GM18870 (cell line): Measurements from ENCODE around the gene MYCT1.

Experiments
- ATAC-seq: cut with Tn5 transposase; IDR thresholded peaks from one replicate; pipeline ENCODE4 v1.9.1; 2021; ENCODE audit warnings: moderate library complexity; ENCODE audit not compliant: unreplicated experiment

The MYCT1 gene

DNA sequence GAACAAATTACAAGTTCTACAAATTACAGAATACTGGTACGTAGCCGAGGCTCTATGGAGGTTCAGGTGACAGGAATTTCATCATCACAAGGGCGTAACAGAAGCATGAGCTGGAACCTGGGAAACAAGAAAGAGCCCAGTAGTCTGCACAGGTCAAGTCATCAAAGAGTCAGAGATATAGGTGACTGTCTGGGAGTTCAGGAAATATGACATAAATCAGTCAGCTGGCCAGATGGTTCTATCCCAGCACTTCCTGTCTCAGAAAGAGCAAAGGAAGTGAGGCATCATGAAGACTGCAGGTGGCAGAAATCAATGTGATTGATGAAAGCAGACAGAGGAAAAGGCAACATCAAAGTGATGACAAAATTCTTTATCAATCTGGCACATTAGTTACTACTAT is 23.3 kb downstream of the MYCT1 start:
- no peak for ATAC-seq

DNA sequence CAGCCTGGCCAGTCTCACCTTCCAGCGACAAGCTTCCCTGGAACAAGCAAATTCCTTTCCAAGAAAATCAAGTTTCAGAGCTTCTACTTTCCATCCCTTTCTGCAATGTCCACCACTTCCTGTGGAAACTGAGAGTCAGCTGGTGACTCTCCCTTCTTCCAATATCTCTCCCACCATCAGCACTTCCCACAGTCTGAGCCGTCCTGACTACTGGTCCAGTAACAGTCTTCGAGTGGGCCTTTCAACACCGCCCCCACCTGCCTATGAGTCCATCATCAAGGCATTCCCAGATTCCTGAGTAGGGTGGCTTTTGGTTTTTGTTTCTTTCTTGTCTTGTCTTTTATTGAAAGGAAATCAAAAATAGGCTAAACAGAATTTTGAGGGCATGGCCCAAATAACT is 24.3 kb downstream of the MYCT1 start:
- no peak for ATAC-seq

DNA sequence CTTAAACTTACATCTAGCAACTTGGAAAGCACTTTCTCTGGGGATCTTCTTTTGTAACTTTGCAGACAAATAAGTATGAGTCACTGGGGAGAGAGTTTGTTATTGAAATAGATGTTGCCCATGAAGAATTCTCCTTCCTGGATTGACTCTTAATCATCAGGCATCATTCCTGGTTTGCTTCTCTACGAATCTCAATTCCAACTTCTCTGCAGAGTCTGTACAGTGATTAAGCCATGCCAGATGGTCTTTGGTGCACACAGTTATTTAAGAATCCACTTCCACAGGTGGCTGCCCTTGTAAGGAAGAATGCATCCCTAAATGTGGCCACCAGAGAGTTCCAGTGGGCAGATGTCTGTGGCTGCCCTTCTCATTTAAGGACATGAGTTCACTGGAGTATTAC is 25.7 kb downstream of the MYCT1 start:
- ATAC-seq, result no peak

DNA sequence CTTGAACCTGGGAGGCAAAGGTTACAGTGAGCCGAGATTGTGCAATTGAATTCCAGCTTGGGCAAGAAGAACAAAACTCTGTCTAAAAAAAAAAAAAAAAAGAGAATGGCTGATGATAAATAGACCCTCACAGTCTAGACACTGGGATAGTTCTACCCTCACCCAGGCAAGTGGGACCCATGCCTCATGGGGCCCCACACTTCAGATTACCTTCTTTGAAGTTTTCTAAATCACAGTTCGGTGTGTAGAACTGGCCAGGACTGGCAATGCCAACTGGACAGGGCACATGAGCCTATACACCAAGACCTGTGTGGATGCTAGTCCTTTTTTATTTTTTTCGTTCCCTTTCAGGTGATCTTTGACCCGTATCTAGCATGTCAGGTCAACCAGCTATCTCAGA is 28.6 kb downstream of the MYCT1 start:
- ATAC-seq, result no peak

DNA sequence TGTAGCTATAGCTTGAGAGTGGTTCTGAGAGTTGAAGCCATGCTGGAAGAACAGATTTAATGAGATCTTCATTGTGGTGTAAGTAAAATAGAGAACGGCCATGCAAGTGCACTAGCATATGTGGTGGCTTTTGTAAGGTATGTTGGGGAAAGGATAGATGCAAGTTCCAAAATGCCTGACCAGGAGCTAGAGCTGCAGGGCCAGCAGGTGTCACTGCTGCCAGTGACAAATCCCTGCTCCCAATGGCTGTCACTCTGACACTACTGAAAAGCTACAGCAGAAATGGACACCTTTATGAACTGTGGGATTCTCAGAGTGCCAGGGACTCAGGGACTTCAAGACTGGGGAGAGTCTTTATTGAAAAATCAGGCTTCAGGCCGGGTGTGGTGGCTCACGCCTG is 29.8 kb downstream of the MYCT1 start:
- no peak for ATAC-seq

DNA sequence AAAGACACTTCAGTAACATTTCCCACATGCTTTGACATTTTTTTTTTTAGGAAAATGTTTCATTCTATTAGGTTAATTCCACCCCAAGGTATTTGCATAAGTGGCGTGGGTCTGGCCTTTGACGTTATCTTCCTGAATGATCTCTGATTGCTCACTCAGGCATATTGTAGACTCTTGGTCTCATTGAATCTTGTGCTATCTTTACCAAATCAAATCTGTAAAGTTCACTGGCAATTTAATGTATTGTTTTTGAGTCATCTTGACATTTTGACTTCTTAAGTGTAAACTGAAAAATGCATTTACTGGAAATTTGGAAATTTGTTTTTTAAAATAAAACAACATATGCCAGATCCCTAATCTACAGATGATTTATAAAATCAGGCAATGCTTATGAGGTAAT is 36.9 kb downstream of the MYCT1 start:
- no peak for ATAC-seq

DNA sequence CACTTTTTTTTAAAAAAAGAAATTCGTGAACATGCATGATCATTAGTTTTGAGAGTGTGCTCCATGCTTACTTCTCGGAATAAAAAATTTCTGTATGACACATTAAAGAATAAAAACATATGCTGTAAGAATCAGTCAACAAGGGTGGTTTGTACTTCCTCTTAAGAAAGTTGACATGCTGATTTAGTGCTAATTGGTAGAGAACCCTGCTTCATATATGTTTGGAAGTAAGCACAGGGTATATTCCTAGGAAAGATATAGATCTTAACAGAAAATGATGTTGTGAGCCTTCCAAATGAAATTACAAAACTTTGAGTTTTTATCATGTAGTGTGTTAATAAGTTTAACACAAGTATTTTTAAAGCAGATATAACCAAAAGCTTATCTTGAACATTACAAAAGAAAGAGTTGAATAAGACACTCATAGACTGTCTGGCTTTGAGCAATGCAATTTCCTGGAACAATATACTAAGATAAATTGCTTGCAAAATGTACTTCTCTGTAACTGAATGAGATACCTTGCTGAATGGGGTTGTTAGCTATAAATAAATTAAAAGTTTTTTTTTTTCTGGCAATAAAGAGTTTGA is 39.1 kb downstream of the MYCT1 start:
- no peak for ATAC-seq

DNA sequence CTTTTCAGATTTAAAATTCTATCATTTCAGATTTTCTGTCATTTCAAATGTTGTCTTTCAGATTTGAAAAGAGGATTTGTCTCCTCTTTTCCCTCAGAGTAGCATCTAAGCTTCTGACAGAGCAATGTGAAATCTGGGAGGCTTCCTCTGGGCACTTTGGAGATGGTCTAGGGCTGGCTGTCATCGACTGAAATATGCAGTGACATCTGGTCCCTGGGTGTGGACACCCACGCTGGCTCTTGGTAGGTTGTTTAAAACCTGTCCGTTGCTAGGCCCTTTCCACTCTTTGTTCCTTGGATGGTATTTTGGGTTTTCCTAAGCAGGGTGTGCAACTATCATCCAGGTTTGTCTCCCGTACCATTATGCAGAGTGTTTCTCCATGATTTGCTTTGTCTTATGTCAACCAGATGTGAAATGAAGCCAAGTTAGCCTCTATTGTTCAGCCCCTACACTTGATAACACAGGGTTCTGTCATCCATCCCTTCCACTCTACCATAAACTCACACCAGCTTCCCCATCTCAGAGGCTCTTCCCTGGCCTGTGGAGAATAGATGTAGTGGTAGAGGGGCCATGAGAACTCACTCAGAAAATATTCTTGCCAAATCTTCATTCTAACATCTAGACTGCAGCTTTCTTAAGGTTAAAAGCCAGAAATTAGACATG is 47.9 kb downstream of the MYCT1 start:
- no peak for ATAC-seq

DNA sequence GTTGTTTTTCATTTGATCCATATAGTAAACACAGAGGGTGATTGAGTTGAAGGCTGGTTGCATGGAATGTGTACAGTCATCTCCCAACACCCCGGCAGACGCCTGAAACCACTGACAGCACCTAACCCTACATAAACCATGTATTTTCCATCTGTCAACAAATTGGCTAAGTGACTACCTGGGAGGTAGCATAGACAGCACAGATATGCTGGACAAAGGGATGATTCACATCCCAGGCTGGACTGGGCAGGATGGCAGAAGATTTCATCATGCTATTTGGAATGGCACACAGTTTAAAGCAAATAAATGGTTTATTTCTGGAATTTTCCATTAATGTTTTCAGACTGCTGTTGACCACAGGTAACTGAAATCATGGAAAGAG is 48.5 kb downstream of the MYCT1 start:
- ATAC-seq, result no peak

DNA sequence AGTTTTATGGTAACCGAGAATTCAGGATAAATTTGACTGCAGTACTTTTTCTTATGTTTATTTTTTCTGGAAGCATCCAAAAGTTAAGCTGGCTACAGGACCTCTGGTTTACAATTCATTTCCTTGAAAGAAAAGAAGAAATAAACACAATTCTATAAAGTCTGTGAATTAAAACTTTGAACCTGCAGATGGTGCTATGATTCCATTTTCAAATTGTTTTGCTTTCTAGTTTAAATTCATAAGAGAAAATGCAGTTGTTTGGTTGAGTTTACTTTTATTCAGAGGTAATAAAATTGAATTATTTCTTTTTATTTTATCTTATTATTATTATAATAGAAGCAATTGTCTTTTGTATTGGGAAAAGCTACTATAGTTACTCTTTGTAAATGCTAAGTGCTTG is 51.1 kb downstream of the MYCT1 start:
- ATAC-seq, result no peak

DNA sequence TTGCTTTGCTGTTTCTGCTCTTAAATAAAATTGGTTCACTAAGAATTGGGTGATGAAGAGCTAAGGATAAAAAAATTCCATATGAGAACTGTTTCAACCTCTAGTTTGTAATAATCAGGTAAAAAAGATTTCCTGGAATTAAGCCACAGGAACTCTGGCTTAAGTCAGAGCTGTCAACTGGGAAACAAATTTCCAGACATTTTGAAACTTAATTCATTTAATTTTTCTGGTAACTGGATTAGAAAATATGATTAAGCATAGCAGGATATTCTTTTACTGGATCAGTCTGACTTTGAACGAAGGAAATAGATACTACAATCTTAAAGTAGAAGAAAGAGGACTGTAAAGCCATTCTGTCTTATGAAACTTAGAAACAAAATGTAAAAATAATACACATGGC is 51.6 kb downstream of the MYCT1 start:
- no peak for ATAC-seq

DNA sequence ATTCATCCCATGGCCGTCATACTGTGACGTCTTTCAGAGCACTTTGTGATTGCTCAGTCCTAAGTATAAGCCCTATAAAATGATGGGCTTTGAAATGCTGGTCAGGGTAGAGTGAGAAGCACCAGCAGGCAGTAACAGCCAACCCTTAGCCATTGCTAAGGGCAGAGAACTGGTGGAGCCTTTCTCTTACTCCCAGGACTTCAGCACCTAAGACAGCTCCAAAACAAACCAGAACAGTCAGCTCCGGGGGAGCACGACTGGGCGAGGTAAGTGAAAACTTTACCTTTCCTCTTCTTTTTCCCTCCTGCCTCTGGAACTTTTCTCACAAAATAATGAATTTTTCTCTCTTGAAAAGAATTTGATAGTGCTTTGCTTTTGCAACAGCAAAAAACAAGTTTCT is 53.0 kb downstream of the MYCT1 start, which contains the start of gene VIP:
VIP (plus strand) TSS at position 104 of the 400 bp plus-strand sequence. CDS start 1,381 bp downstream, outside the sequence.
- no peak for ATAC-seq

DNA sequence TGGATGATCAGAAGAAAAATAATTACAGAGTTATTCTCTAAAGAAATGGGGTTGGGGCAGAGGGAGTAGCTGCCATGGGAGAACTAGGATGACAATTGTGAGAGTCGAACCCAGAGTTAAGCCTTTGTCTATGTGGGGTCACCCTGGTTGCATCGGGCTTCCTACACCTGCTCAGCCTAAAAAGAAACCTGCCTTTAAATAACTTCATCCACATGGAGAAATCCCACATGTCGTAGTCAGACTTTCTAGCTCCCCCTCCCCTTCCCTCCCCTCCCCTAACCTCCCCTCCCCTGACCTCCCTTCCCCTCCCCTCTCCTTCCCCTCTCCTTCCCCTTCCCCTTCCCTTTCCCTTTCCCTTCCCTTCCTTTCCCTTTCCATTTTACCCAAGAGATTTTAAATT is 67.6 kb downstream of the MYCT1 start:
- ATAC-seq, result no peak

DNA sequence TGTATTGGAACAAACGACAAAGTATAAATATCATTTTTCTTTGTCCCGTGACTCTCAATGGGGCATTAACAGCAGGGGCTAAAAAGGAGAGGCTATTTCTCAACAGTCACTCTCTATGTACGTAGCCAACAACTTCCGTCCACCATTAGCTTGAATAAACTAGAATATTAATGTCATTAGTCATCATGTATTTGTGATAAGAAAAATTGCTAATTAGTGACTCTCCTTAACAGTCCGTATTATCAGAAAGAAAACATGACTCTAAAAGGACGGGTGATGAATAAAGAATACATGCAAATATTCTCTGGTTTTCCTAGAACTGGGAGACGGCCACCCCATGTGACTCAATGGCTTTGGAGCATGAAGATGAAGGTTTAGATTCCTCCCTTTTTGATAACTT is 71.5 kb downstream of the MYCT1 start:
- no peak for ATAC-seq

DNA sequence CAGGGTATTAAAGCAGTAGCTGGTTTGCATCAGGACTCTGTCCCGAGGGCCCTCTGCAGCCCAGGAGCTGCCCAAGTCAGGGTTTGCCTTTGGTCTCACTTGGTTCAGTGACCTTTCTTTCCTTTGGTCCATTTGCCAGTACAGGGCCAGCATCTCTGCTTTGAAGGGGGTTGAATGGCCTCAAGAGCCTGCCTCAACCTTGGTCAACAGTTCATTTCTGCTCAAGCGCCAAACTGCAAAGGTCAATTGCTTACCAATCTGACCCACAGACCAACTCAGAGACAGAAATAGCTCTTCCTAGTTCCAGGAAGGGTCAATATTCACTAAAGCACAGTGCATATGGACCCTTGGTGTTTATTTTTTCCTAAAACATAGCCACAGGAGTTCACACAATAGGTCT is 72.3 kb downstream of the MYCT1 start:
- ATAC-seq, result no peak

DNA sequence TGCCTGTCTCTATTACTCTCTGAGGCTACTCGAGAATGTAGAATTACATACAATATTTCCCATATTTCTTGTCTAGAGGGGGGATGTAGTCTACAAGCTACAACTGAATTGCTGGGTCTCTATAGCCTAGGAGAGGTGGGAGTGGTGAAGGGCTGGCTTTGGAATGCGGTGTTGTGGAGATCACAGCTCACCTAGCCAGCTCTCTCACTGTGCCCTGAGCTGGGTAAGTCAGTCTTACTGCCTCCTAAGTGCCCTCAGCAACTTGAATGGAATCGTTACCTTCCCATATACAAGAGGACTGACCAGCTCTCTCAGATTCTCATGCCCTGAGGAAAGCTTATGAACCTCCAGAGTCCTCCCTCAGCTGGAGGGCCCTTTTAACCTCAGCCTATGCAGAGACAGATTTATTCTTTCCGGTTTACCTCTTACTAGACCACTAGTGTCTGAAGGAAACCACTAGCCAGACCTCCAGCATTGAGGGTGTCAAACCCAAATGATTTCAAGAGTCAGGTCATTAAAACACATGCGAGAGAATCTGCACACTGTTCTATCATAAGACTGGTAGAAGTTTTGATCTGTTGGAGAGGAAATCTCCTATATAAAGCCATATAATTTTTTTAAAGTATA is 73.5 kb downstream of the MYCT1 start:
- no peak for ATAC-seq
